Caco-2 (cell line): Measurements from ENCODE around the gene TMPRSS5. TPM values are rescaled to one million over a fixed set of nuclear protein-coding genes. Genes with fewer than 3 reads are reported as not detected.

Source experiments
- Bru-seq: library from RNA; stranded (reverse); fragments of 400-500 nt; gene quantifications from one replicate; lab custom pipeline; 2021; lab: Mats Ljungman, UMichigan
- BruChase-seq, 2 experiments: library from RNA; stranded (reverse); fragments of 400-500 nt; gene quantifications; one replicate each; lab custom pipeline; 2021; lab: Mats Ljungman, UMichigan
- BruUV-seq: library from RNA; stranded (reverse); fragments of 400-500 nt; replicated peaks from 2 replicates; lab custom pipeline; 2021; lab: Mats Ljungman, UMichigan
- CTCF ChIA-PET: fragments of 300-600 bp; sonication (Branson Sonifier 250); formaldehyde crosslinking; loops from one replicate; lab custom pipeline; 2022; ENCODE audit warnings: antibody characterized with exemption; lab: Charles Lee
- POLR2A ChIA-PET: fragments of 300-600 bp; sonication (Branson Sonifier 250); formaldehyde crosslinking; loops from one replicate; lab custom pipeline; 2022; ENCODE audit warnings: antibody characterized with exemption; lab: Charles Lee
- DNase-seq, 2 experiments: peaks; one replicate each; pipeline versions ENCODE4 v3.0.0 to v3.0.0-alpha.2; 2020 to 2022
- H3K27me3 ChIP-seq: replicated peaks from 2 replicates; pipeline ENCODE4 v1.6.0; 2011; ENCODE audit warnings: low read length; ENCODE audit not compliant: control insufficient read depth, insufficient read depth
- H3K36me3 ChIP-seq: 2 replicates; pipeline ENCODE4 v1.5.1; 2011; ENCODE audit warnings: low read length; ENCODE audit not compliant: control insufficient read depth, insufficient read depth
- H3K4me1 ChIP-seq: fragments of 250-450 bp; sonication (Bioruptor Pico); 2 replicates; pipeline ENCODE4 v1.5.1; 2020; ENCODE audit warnings: mild to moderate bottlenecking
- H3K4me3 ChIP-seq: 2 replicates; pipeline ENCODE4 v1.5.1; 2011; ENCODE audit warnings: low read depth, mild to moderate bottlenecking, control low read depth, low read length
- H3K9me3 ChIP-seq: fragments of 250-450 bp; sonication (Bioruptor Pico); 2 replicates; pipeline ENCODE4 v1.5.1; 2020; ENCODE audit warnings: mild to moderate bottlenecking, moderate library complexity
- H3K27ac Mint-ChIP-seq: one replicate; pipeline ENCODE4 v1.8.0; 2022; ENCODE audit warnings: mixed read lengths; ENCODE audit not compliant: unreplicated experiment
- H3K27me3 Mint-ChIP-seq: one replicate; pipeline ENCODE4 v1.8.0; 2022; ENCODE audit warnings: mixed read lengths; ENCODE audit not compliant: insufficient read depth, unreplicated experiment
- H3K36me3 Mint-ChIP-seq: one replicate; pipeline ENCODE4 v1.8.0; 2022; ENCODE audit warnings: mild to moderate bottlenecking, mixed read lengths; ENCODE audit not compliant: insufficient read depth, unreplicated experiment
- H3K4me1 Mint-ChIP-seq: one replicate; pipeline ENCODE4 v1.8.0; 2022; ENCODE audit warnings: low read depth, mixed read lengths; ENCODE audit not compliant: unreplicated experiment
- H3K4me3 Mint-ChIP-seq: one replicate; pipeline ENCODE4 v1.8.0; 2022; ENCODE audit warnings: mild to moderate bottlenecking, moderate library complexity, mixed read lengths; ENCODE audit not compliant: unreplicated experiment
- H3K9me3 Mint-ChIP-seq: one replicate; pipeline ENCODE4 v1.8.0; 2022; ENCODE audit warnings: mixed read lengths; ENCODE audit not compliant: unreplicated experiment
- CTCF ChIP-seq, 2 experiments: fragments of 200-600 bp in 1 of 2; IDR thresholded peaks; 1 replicate in 1 of 2; 2 replicates in 1 of 2; pipeline versions ENCODE4 v1.5.1 to v1.8.0; 2011 to 2022; ENCODE audit warnings: antibody characterized with exemption in 1 of 2, control low read depth in 1 of 2, inconsistent platforms in 1 of 2, low read depth in 1 of 2, low read length in 1 of 2, mild to moderate bottlenecking in 1 of 2, moderate library complexity in 1 of 2; ENCODE audit not compliant: insufficient read depth in 1 of 2, severe bottlenecking in 1 of 2, unreplicated experiment in 1 of 2
- intact Hi-C: fragments of 100-400 bp; cut with micrococcal nuclease; formaldehyde crosslinking; loops from one replicate; pipeline ENCODE4 v1.10.0; 2022; ENCODE audit not compliant: unreplicated experiment
- long read RNA-seq: library from polyadenylated mRNA; stranded (forward); transcript quantifications from one replicate; pipeline ENCODE4 v2.0.0, GENCODE V29; 2022
- total RNA-seq: library from RNA; stranded (reverse); gene quantifications from 2 replicates; pipeline ENCODE4 v1.2.3, GENCODE V29; 2022

Gene TMPRSS5
- total RNA-seq: 2.4 and 2.7 TPM in 2 replicates
- Bru-seq, nascent RNA: percentile 54 among the genes with signal in this experiment
- BruChase-seq, experiment 1, labeled RNA remaining after a 2-hour chase: percentile 63 among the genes with signal in this experiment
- percentile 58 among the genes with signal in this experiment for BruChase-seq, experiment 2, labeled RNA remaining after a 6-hour chase
- long read RNA-seq: 0 reads

GRCh38 chr11:113705871-113706655, at the start of gene TMPRSS5:
Gene TMPRSS5 (minus strand): TSS chr11:113706308. CDS start chr11:113706224, 84 bp downstream.
- POLR2A ChIA-PET: no interaction called here
- Mint-ChIP-seq H3K9me3 (peaks cover 58% of the 10 kb centered on the region), H3K27ac (no peak within 1 kb of the TSS), H3K36me3 (no peaks in the 10 kb centered on the region), H3K27me3 (no peaks in the 10 kb centered on the region), H3K4me1 (no peaks in the 10 kb centered on the region), H3K4me3 (no peak within 1 kb of the TSS)
- Histone ChIP-seq H3K4me3 (no peak within 1 kb of the TSS), H3K27me3 (no peaks in the 10 kb centered on the region), H3K9me3 (peaks cover 5% of the 10 kb centered on the region; the same call in 1 of the 2 replicates), H3K4me1 (no peaks in the 10 kb centered on the region), H3K36me3 (peaks cover 2% of the 10 kb centered on the region; the same call in 1 of the 2 replicates)
- TF ChIP-seq CTCF (IDR thresholded peaks at IDR 0.05; ENCODE audit: insufficient read depth in 1 of 2, low read depth in 1 of 2, low read length in 1 of 2, severe bottlenecking in 1 of 2, unreplicated experiment in 1 of 2): no peak
- intact Hi-C loops: no loop called here
- CTCF ChIA-PET: no interaction called here
- no peak for DNase-seq
- no TSS peak for BruUV-seq

GRCh38 chr11:113752932-113753331, 46.8 kb upstream of the TMPRSS5 start:
- H3K4me1 Mint-ChIP-seq: no peaks in the 10 kb centered on the region
- Histone ChIP-seq H3K4me3 (no peak overlapping the region), H3K36me3 (peaks cover 3% of the 10 kb centered on the region), H3K4me1 (no peaks in the 10 kb centered on the region), H3K27me3 (no peaks in the 10 kb centered on the region), H3K9me3 (no peaks in the 10 kb centered on the region)
- CTCF ChIA-PET: no interaction called here
- intact Hi-C loops: no loop called here
- H3K36me3 Mint-ChIP-seq: peaks cover 60% of the 10 kb centered on the region
- BruUV-seq: no TSS peak
- POLR2A ChIA-PET: no interaction called here
- TF ChIP-seq CTCF (IDR thresholded peaks at IDR 0.05; ENCODE audit: insufficient read depth in 1 of 2, low read depth in 1 of 2, low read length in 1 of 2, severe bottlenecking in 1 of 2, unreplicated experiment in 1 of 2): no peak
- no peak overlapping the region for H3K4me3 Mint-ChIP-seq
- no peaks in the 10 kb centered on the region for H3K27me3 Mint-ChIP-seq
- no peak for DNase-seq
- no peak overlapping the region for H3K27ac Mint-ChIP-seq
- H3K9me3 Mint-ChIP-seq: no peaks in the 10 kb centered on the region

GRCh38 chr11:113736323-113736722, 30.2 kb upstream of the TMPRSS5 start:
- no peaks in the 10 kb centered on the region for H3K4me1 ChIP-seq
- intact Hi-C loops: no loop called here
- no peaks in the 10 kb centered on the region for H3K9me3 ChIP-seq
- H3K9me3 Mint-ChIP-seq: no peaks in the 10 kb centered on the region
- H3K4me3 Mint-ChIP-seq: no peak overlapping the region
- no peak overlapping the region for H3K4me3 ChIP-seq
- TF ChIP-seq CTCF (IDR thresholded peaks at IDR 0.05; ENCODE audit: insufficient read depth in 1 of 2, low read depth in 1 of 2, low read length in 1 of 2, severe bottlenecking in 1 of 2, unreplicated experiment in 1 of 2): no peak
- no peak overlapping the region for H3K27ac Mint-ChIP-seq
- H3K27me3 ChIP-seq: no peaks in the 10 kb centered on the region
- H3K36me3 Mint-ChIP-seq: peaks cover 81% of the 10 kb centered on the region
- no TSS peak for BruUV-seq
- no peaks in the 10 kb centered on the region for H3K27me3 Mint-ChIP-seq
- peaks cover 12% of the 10 kb centered on the region for H3K36me3 ChIP-seq
- CTCF ChIA-PET: no interaction called here
- POLR2A ChIA-PET: no interaction called here
- H3K4me1 Mint-ChIP-seq: no peaks in the 10 kb centered on the region
- DNase-seq: no peak
